Measurements from ENCODE around the gene SPEF2.
"Not testable (repeated sequence)": the region's sequence is repeated elsewhere in the genome, so short reads cannot be mapped to it uniquely, and the experiment has no call there.

SPEF2 gene

DNA sequence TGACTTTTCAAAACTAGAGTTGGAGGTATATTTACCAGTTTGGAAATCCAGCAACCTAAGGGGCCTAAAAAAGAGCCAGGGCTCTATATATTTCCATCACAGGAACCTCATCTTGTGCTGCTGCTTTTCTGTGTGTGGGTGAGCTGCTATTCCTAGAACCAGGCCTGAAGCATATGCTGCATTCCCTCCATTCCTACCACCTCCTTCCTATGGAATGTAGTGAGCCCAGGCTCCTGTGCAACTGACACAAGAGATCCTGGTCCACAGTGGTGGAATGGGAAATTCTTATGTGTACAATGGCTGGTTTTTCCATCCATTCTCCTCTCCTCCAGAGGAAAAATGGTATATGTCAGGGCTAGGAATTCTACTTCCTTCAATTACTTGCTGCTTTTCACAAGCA, 39.1 kb downstream of the SPEF2 start:
- no peak for DNase-seq

DNA sequence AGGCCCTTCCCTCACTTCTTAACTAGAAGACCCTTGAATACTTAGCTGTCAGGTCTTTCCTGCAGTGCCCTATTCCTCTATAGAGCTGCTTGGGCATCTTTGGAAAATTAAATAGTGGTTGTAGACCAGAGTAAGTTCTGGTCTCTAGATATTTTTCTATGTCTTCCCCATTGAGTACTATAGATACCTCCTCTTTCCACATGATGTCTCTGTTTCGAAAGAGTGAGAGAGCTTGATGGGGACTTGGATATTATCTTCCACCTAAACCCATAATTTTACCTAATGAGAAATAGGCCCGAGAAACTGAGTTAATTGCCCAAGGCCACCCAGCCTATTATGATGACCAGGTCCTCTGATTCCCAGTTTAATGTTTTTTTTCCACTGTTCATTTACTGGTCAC, 40.2 kb downstream of the SPEF2 start:
- DNase-seq = no peak

DNA sequence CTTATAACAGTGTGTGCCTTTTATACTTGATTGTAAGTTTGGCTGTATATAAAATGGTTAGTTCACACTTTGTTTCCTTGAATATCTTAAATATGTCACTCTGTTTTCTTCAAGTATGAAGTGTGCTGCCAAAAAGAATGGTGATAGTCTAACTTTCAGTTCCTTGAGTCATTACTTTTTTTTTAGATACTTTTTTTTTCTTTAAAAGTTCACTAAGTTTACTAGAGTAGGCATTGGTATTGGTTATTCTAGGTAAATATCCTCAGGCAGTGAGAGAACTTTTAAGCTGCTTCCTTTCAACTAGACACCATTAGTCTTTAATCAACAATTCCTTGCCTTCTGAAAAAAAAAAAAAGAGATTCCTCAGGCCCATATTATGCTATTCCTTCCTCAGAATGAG, 41.9 kb downstream of the SPEF2 start:
- DNase-seq = no peak

DNA sequence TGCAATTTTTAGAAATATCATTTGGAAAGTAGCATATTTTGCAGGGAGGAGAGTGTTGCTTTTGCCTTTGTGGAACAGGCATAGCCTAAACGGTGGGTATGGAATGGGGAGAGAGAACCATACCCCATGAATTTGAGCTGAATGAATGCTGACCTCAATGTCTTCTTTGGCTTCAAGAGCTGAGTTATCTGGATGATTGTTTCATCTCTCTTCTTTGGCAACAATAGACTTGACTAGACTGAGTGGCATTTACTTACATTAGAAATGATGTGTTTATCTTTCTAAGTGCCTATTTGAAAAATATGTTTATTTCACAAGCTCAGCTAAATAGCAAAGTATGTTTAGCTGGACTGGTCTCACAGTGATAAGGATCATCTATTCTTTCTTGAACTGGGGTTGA, 42.8 kb downstream of the SPEF2 start:
- DNase-seq = no peak

GRCh38 chr5:35664584-35664983, 46.9 kb downstream of the SPEF2 start:
- DNase-seq = no peak

DNA sequence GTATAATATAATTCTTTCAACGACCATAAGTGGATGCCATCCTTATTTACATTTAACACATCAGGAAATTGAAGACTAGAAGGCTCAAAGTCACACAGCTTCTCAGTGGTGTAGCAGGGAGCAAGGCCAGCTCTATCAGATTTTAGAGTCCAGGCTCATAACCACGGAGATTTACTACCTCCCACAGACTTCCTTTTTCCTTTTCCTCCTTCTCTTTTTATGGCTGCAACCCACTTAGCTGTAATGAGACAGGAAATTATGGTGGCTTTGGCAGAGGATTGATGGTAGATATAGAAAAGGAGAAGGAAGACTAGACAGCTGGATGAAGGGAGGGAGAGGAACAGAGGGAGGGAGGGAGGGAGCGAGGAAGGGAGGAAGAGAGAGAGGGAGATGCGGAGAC, 47.4 kb downstream of the SPEF2 start:
- DNase-seq = no peak

GRCh38 chr5:35668319-35668718, 50.7 kb downstream of the SPEF2 start:
- DNase-seq = no peak

- no peak for DNase-seq
Observed at GRCh38 chr5:35668794-35669193, 51.1 kb downstream of the SPEF2 start.

- no peak for DNase-seq
Observed at GRCh38 chr5:35671541-35672295, 54.1 kb downstream of the SPEF2 start.

DNA sequence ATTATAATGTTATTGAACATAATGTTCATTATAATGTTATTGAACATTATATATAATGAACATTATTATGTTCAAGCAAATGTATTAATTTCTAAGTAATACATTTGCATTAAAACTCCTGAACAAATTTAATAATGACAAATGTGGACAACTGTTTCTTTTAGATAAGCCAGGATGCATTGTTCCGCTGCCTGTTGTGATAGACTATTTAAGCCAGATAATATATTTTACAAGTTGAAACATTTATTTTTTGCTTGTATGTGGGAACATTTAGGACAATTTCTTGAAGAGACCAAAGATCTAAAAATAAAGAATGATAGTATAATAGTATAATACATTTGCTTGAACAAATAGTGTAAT, 54.6 kb downstream of the SPEF2 start:
- DNase-seq = not testable (repeated sequence)

DNA sequence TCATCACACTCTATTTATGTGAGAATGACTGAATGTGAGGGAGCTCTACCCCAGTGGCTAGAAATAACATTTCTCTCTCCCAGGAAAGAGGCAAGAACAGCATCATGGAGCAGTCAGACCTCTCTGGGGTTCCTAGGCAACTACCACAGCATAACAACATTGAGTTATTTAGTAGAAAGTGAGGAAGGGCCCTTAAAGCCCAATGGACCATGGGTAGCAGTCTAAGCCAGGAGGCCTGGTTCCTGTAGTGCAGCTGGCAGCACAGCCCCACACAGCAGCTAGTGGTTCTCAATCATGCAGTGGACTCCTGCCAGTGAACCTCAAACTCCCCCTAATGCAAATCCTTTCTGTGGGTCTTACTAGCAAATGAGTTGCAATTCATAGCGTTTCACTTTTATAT, 55.3 kb downstream of the SPEF2 start:
- peak; percentile 2 for DNase-seq

DNA sequence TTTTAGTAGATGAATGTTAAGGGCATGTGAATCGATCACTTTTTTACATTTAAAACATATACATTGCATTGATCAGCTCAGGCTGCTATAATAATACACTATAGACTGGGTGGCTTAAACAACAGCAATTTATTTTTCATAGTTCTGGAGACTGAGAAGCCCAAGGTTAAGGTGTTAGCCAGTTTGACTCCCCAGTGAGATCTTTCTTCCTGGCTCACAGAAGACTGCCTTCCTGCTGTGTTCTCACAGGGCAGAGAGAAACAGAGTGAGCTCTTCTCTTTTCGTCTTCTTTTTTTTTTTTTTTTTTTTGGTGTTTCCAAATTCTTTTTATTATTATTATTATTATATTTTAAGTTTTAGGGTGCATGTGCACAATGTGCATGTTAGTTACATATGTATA, 56.4 kb downstream of the SPEF2 start:
- DNase-seq = no peak

DNA sequence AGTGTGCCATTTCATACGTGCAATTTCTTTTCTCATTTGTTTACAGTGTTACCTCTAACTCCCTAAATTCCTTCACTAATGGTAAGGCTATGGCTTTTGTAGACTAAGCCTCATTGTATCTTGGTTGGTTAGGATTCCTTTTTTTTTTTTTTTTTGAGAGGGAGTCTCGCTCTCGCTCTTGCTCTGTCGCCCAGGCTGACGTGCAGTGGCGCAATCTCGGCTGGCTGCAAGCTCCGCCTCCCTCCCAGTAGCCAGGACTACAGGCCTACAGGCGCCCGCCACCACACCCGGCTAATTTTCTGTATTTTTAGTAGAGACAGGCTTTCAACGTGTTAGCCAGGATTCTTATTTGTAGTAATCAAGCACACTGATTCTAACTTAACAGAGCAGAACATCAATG, 57.7 kb downstream of the SPEF2 start:
- DNase-seq = no peak

DNA sequence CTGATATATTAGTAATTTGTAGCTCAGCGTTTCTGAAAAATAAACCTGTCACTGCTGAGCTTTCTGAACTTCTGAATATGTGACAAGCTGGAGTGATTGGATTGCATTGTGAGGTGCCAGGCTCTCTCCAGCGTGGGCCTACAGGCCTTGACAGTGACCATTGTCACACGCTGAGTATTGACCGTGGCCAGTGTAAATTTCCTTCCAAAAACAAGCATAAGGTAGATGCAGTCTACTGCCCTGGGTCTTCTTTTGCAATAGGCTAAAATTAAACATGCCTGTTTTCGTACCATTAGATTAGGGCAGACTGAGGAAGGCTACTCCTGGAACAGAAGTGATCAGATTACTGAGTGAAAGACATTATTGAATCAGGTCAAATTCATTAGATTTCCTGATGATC, 60.2 kb downstream of the SPEF2 start:
- no peak for DNase-seq

DNA sequence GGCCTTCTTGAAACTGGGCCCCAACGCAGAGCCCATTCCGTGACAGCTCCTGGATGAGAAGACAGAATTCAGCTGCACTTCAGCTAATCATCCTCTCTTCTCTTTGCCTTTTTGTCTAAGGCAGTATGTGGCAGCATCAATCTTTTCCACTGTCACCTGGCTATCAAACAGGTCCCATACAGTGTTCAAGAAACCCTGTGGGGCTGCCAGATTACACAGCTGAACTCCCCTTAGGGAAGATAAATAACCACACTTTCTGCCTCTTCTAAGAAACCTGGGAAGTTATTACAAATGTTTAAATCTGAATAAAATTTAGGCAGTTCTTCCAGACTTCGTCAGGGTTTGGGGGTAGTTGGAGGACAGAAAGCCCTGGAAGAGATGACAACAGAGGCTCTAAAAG, 61.0 kb downstream of the SPEF2 start:
- DNase-seq = no peak

DNA sequence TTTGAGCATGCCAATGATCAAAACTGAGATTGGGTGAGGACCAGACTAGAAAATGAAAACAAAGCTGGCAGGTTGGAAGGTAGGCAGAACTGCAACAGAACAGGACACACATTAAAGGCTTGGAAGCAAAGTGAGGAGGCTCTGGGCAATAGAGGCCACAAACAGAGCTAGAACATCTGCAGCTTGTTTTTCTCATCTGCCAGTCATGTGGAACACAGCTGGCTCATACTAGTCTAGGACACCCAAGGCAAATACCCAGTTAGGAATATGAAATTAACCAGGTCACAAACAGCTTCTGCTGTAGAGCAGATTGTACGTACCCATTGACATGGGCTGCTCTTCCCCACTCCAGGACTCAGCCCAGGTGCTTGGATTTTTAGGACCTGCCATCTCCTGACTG, 61.7 kb downstream of the SPEF2 start:
- DNase-seq = no peak

GRCh38 chr5:35681911-35682310, 64.2 kb downstream of the SPEF2 start:
- DNase-seq = no peak

- no peak for DNase-seq
Observed at GRCh38 chr5:35683466-35683865, 65.8 kb downstream of the SPEF2 start.

GRCh38 chr5:35685161-35685560, 67.5 kb downstream of the SPEF2 start:
- DNase-seq = no peak

DNA sequence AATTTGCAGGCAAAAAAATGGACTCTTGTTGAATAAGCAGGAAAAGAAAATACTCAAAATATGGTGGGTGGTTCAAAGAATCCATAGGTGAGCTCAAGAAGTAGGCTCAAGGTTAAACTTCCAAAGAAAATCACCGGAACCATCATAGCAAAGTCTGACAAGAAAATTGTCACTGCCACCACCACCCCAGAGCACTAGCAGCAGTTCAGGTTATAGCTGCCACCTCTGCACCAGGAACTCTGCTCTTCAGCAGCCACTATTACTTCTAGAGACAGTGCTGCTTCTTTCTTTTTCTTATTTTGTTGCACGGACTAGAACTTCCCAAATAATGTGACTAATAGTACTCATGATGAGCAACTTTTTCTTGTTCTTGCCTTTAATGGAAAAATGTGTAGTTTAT, 70.3 kb downstream of the SPEF2 start:
- DNase-seq = no peak

- no peak for DNase-seq
Observed at GRCh38 chr5:35694481-35694880, 76.8 kb downstream of the SPEF2 start.

DNA sequence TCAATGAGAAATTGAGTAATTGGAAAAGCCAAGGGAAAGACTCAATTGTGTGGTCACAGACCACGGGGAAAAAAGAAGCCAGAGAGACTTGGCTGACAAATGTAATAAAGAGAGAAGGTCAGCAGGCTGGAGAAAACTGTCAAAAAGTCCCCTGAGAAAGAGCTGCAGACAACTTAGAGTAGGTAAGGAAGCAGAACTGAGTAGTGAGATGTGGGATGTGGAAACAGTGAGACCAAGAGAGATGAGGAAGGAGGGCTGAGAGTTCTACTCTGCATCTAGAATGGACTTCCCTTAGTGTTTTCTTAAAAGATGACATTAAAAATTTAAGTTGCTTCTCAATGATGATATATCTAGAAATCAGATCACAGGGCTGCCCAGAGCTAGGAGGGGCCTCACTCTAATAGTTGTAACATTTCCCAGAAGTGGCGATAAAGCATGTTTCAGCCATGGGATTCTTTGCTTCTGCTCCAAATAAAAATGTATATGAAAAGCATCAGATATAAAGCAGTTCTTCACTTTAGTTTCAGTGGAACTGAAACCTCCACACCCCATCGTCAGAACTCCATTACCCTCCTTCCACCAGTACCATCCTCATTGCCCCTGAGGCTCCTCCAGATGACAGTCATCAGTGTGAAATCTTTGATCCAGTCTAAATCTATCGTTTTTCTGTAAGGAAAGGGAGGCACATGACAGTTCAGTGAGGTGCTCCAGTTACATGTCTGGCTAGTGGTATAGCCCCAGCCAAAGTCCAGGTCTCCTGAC, 80.6 kb downstream of the SPEF2 start:
- DNase-seq = no peak

DNA sequence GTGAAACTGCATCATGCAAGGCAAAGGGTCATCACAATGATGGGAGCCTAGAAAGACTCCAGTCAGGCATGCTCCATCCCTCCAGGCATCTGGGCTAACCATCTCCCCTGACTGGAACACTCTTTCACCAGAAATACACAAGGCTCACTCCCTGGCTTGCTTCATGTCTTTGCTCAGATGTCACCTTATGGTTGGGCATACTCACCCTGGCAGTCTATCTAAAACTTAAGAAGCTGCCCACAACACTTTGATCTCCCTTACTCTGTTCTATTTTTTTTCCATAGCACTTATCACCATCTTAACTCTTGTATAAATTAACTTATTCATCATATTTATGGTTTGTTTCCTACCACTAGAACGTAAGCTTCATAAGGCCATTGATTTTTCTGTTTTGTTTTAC, 90.0 kb downstream of the SPEF2 start:
- no peak for DNase-seq

GRCh38 chr5:35709688-35710087, 92.0 kb downstream of the SPEF2 start:
- DNase-seq = no peak

GRCh38 chr5:35717718-35718117, 100.1 kb downstream of the SPEF2 start:
- no peak for DNase-seq

Measured in stimulated activated CD4-positive, alpha-beta T cell treated with anti-CD3 and anti-CD28 coated beads, Interleukin-4, amount 100 ng/mL, for 1 hour (primary cell).